ENCODE results near the gene MCCD1.

MCCD1 gene

DNA sequence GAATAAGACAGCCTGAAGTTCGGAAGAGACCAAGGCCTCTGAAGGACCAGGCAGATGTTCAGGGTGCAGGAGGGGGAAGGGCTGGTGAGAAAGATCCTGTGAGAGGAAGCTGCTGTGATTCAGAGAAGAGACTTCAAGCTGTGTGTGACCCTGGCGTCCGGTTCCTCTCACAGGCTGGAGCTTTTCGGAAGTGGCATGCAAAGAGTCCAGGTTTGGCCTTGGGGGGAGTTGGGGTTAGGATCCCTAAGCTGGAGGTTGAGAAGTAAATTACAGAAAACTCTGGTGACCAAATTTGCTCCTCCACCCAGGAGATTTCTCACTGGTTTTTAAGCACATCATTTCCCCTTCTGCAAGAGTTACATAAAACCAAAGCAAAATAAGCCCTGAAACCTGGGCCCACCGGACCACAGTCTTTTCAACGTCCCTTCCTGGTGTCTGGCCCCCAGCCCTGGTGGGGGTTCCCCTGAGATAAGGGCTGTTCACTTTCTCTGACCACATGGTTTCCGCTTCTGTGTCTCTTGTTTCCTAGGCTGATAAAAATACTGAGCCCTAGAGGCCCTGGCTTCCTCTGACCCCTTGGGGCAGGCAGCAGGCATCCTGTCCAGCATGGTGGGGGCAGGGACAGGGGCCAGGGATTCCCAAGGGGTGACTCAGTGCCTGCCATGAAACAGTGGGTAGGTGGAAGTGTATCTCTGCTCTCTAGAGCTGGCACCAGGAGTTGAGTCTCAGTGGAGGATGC, 31.4 kb downstream of the MCCD1 start:
- TF ChIP-seq MYC (IDR thresholded peaks at IDR 0.05; ENCODE audit: low read depth, low read length) (peak; percentile 84), POLR2A (IDR thresholded peaks at IDR 0.05; ENCODE audit: extremely low read depth, insufficient read length) (no peak)
- TF ChIP-seq, protein P1, sequence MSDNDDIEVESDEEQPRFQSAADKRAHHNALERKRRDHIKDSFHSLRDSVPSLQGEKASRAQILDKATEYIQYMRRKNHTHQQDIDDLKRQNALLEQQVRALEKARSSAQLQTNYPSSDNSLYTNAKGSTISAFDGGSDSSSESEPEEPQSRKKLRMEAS (IDR thresholded peaks at IDR 0.05; ENCODE audit: low read depth, low read length): peak; percentile 93
- DNase-seq (ENCODE audit: low read depth): peak; percentile 98
- H3K4me3 ChIP-seq (ENCODE audit: low read depth, low read length): peak overlapping the region; percentile 39

DNA sequence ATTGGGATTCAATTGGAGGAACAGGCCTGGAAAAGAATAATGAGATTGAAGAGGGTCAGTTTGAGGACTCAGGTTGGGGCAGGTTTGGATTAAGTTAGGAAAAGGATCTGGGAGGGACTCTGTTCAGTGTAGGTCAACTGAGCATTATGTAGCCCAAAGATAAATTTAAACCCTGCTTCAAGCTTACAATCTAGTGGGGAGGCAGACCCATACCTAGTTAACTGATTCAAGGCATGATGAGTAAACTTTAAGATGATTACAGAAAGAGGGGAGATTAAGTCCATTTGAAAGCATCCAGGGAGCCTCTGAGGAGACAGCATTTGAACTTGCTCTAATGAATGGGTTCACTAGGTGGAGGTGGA, 31.9 kb downstream of the MCCD1 start:
- peak overlapping the region; percentile 34 for H3K4me3 ChIP-seq (ENCODE audit: low read depth, low read length)
- DNase-seq (ENCODE audit: low read depth): no peak
- TF ChIP-seq, protein P1 (IDR thresholded peaks at IDR 0.05; ENCODE audit: low read depth, low read length): no peak
- TF ChIP-seq POLR2A (IDR thresholded peaks at IDR 0.05; ENCODE audit: extremely low read depth, insufficient read length): no peak
- TF ChIP-seq MYC (IDR thresholded peaks at IDR 0.05; ENCODE audit: low read depth, low read length): no peak
- TF ChIP-seq, protein P2, sequence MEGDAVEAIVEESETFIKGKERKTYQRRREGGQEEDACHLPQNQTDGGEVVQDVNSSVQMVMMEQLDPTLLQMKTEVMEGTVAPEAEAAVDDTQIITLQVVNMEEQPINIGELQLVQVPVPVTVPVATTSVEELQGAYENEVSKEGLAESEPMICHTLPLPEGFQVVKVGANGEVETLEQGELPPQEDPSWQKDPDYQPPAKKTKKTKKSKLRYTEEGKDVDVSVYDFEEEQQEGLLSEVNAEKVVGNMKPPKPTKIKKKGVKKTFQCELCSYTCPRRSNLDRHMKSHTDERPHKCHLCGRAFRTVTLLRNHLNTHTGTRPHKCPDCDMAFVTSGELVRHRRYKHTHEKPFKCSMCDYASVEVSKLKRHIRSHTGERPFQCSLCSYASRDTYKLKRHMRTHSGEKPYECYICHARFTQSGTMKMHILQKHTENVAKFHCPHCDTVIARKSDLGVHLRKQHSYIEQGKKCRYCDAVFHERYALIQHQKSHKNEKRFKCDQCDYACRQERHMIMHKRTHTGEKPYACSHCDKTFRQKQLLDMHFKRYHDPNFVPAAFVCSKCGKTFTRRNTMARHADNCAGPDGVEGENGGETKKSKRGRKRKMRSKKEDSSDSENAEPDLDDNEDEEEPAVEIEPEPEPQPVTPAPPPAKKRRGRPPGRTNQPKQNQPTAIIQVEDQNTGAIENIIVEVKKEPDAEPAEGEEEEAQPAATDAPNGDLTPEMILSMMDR (IDR thresholded peaks at IDR 0.05; ENCODE audit: low read depth, low read length): no peak

DNA sequence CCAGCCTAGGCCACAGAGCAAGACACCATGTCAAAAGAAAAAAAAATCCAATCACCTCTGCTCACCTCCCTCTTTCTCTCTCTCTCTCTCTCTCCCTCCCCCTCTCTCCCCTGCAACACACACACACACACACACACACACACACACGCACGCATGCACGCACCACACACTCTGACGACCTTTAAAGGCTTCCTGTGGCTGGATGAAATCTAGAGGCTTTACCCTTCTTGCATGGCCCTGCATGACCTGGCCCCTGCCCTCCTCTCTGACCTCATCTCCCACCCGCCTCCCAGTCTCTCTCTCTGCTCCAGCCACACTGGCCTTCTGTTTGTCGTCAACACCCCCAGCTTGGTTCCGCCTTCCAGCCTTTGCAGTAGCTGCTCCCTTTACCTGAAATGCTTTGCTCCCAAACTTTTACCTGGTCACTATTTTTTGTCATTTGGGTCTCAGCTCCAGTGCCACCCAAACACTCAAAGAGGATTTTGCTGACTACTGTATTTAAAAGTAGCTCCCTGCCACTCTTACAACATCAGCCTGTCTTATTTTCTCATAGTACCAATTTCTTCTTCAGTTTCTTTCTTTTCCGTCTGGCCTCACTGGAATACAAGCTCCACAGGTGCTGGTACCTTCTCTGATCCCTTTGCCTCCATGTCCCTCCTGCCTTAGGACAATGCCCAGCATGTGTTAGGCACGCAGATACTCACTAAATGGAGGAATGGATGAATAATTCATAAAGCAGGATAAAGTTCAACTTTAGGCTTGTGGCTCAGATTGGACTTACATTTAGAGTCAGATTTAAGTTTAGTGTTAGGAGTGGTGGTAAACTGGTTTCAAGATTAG, 39.0 kb downstream of the MCCD1 start:
- no peak for DNase-seq (ENCODE audit: low read depth)
- H3K4me3 ChIP-seq (ENCODE audit: low read depth, low read length): no peak overlapping the region
- TF ChIP-seq, protein P1 (IDR thresholded peaks at IDR 0.05; ENCODE audit: low read depth, low read length): no peak
- TF ChIP-seq POLR2A (IDR thresholded peaks at IDR 0.05; ENCODE audit: extremely low read depth, insufficient read length): no peak
- TF ChIP-seq, protein P2 (IDR thresholded peaks at IDR 0.05; ENCODE audit: low read depth, low read length): no peak
- no peak for TF ChIP-seq MYC (IDR thresholded peaks at IDR 0.05; ENCODE audit: low read depth, low read length)

DNA sequence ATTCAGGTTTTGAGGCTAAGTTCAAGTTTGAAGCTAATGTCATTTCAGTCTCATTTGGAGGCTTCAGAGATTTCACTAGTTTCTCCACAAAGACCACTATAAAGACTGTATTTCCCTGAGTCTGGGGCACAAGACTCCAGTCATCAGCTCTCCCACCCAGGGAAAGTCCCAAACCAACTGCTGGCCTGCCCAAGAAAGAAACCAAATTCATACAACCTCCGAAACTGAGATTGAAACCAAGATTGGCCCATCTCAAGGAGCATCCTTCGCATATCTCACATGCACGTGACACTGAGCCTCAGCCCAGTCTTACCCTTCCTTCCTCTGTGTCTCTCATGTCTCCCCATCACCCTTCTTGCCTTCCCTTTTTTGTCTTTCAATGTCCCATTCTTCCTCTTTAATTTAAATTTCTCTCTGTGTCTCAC, 39.8 kb downstream of the MCCD1 start:
- DNase-seq (ENCODE audit: low read depth): no peak
- TF ChIP-seq, protein P1 (IDR thresholded peaks at IDR 0.05; ENCODE audit: low read depth, low read length): 0 out of 2 replicates have a peak, but pooled peaks have one; percentile 7
- TF ChIP-seq, protein P2 (IDR thresholded peaks at IDR 0.05; ENCODE audit: low read depth, low read length): no peak
- TF ChIP-seq MYC (IDR thresholded peaks at IDR 0.05; ENCODE audit: low read depth, low read length): no peak
- no peak for TF ChIP-seq POLR2A (IDR thresholded peaks at IDR 0.05; ENCODE audit: extremely low read depth, insufficient read length)
- H3K4me3 ChIP-seq (ENCODE audit: low read depth, low read length): no peak overlapping the region

DNA sequence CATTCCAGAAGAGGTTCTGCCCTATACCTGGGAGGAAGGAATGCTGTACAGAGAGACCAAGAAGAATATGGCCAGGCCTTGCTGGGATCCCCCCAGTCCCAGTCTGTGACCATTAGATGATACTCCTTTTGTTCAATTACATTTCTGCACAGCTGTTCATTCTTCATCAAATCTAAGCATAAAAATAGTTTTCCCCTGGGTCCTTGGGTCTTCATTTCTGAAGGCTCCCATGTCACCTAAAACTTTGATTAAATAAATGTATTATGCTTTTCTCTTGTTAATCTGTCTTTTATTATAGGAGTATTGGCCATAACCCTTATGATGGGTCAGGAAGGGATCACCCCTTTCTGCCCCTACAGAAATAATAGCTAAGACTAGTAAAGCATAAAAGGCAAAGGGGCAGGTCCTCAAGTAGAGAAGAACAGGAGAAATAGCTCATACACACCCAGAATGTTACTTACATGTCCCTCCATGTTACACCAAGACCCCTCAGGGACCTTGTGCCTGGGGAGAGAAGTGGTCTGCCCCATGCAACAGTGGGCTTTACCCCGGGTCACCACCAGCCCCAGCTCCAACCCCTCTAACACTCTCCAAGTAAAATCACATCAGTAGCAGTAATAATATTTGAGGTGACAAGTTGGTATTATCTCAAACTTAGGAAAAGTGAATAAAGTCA, 41.2 kb downstream of the MCCD1 start:
- TF ChIP-seq, protein P1 (IDR thresholded peaks at IDR 0.05; ENCODE audit: low read depth, low read length): no peak
- TF ChIP-seq, protein P2 (IDR thresholded peaks at IDR 0.05; ENCODE audit: low read depth, low read length): no peak
- TF ChIP-seq MYC (IDR thresholded peaks at IDR 0.05; ENCODE audit: low read depth, low read length) (no peak), POLR2A (IDR thresholded peaks at IDR 0.05; ENCODE audit: extremely low read depth, insufficient read length) (no peak)
- H3K4me3 ChIP-seq (ENCODE audit: low read depth, low read length): no peak overlapping the region
- DNase-seq (ENCODE audit: low read depth): no peak

Data from NB4 (cell line).